HUES6 (cell line): ENCODE results near the gene STOX1.
"Not testable (repeated sequence)": the region's sequence is repeated elsewhere in the genome, so short reads cannot be mapped to it uniquely, and the experiment has no call there.

Experiments used
- H3K27ac ChIP-seq: 2 replicates; pipeline ENCODE4 v1.7.0; 2013; ENCODE audit warnings: low read depth, mild to moderate bottlenecking, low read length, inconsistent platforms
- H3K27me3 ChIP-seq: 2 replicates; pipeline ENCODE4 v1.6.1; 2013; ENCODE audit warnings: low read length; ENCODE audit not compliant: control insufficient read depth, insufficient read depth
- H3K36me3 ChIP-seq: 2 replicates; pipeline ENCODE4 v1.6.1; 2013; ENCODE audit warnings: low read length; ENCODE audit not compliant: control insufficient read depth, insufficient read depth
- H3K4me1 ChIP-seq: 2 replicates; pipeline ENCODE4 v1.6.1; 2013; ENCODE audit warnings: low read length; ENCODE audit not compliant: control insufficient read depth, insufficient read depth
- H3K4me3 ChIP-seq: 2 replicates; pipeline ENCODE4 v1.5.1; 2013; ENCODE audit warnings: low read depth, low read length
- H3K9ac ChIP-seq: one replicate; pipeline ENCODE4 v1.6.1; 2013; ENCODE audit warnings: mild to moderate bottlenecking, low read length
- H3K9me3 ChIP-seq: 2 replicates; pipeline ENCODE4 v1.6.1; 2013; ENCODE audit warnings: low read depth, low read length; ENCODE audit not compliant: control insufficient read depth, insufficient read depth

STOX1 gene

GRCh38 chr10:68929888-68930287, 102.6 kb downstream of the STOX1 start:
- not testable (repeated sequence) for H3K4me1 ChIP-seq, H3K9me3 ChIP-seq, H3K9ac ChIP-seq, H3K27me3 ChIP-seq, H3K4me3 ChIP-seq, H3K27ac ChIP-seq
- H3K36me3 ChIP-seq, result peaks cover 43% of the 10 kb centered on the region

DNA sequence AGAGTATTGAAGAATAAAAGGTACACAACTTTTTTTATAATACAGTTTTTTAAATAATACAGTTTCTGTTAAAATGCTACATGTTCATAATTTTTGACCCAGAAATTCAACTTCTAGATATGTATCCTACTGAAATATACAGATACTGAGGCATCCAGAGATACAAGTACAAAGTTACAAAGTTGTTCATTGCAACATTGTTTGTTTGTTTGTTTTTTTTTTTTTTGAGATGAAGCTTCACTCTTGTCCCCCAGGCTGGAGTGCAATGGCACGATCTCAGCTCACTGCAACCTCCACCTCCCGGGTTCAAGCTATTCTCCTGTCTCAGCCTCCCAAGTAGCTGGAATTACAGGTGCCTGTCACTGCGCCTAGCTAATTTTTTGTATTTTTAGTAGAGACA, 105.5 kb downstream of the STOX1 start:
- H3K4me3 ChIP-seq, H3K9me3 ChIP-seq, H3K27me3 ChIP-seq, H3K9ac ChIP-seq, H3K4me1 ChIP-seq, H3K27ac ChIP-seq: not testable (repeated sequence)
- H3K36me3 ChIP-seq, result peaks cover 57% of the 10 kb centered on the region

- no peak overlapping the region for H3K27ac ChIP-seq
- no peaks in the 10 kb centered on the region for H3K4me1 ChIP-seq
- no peaks in the 10 kb centered on the region for H3K9me3 ChIP-seq
- H3K4me3 ChIP-seq, result no peak overlapping the region
- H3K36me3 ChIP-seq, result peaks cover 73% of the 10 kb centered on the region
- no peak overlapping the region for H3K9ac ChIP-seq
- no peaks in the 10 kb centered on the region for H3K27me3 ChIP-seq
These were observed 107.7 kb downstream of the STOX1 start for GRCh38 chr10:68934994-68935393.

- Histone ChIP-seq H3K4me3 (no peak overlapping the region), H3K9me3 (no peaks in the 10 kb centered on the region), H3K27ac (no peak overlapping the region), H3K36me3 (peaks cover 71% of the 10 kb centered on the region), H3K27me3 (no peaks in the 10 kb centered on the region), H3K9ac (no peak overlapping the region), H3K4me1 (no peaks in the 10 kb centered on the region)
These were observed 110.8 kb downstream of the STOX1 start for GRCh38 chr10:68938117-68938516.

GRCh38 chr10:68938884-68939283, 111.6 kb downstream of the STOX1 start:
- no peaks in the 10 kb centered on the region for H3K27me3 ChIP-seq
- H3K9me3 ChIP-seq, result no peaks in the 10 kb centered on the region
- peaks cover 74% of the 10 kb centered on the region for H3K36me3 ChIP-seq
- H3K9ac ChIP-seq, result no peak overlapping the region
- H3K27ac ChIP-seq, result no peak overlapping the region
- no peak overlapping the region for H3K4me3 ChIP-seq
- no peaks in the 10 kb centered on the region for H3K4me1 ChIP-seq

- not testable (repeated sequence) for H3K27me3 ChIP-seq, H3K9ac ChIP-seq, H3K4me1 ChIP-seq, H3K9me3 ChIP-seq, H3K4me3 ChIP-seq, H3K27ac ChIP-seq
- peaks cover 72% of the 10 kb centered on the region for H3K36me3 ChIP-seq
These were observed 113.6 kb downstream of the STOX1 start for GRCh38 chr10:68940917-68941316.
